Activated naive CD8-positive, alpha-beta T cell treated with anti-CD3 and anti-CD28 coated beads for 36 hours (primary cell): Measurements from ENCODE around the gene KRTAP10-11. TPM values are rescaled to one million over a fixed set of nuclear protein-coding genes. Genes with fewer than 3 reads are reported as not detected.
"Not testable (repeated sequence)": the region's sequence is repeated elsewhere in the genome, so short reads cannot be mapped to it uniquely, and the experiment has no call there.

Experiments
- DNase-seq: peaks from one replicate; pipeline ENCODE4 v3.0.0; 2021
- H3K27ac Mint-ChIP-seq: one replicate; pipeline ENCODE4 v1.8.0; 2022; ENCODE audit warnings: mild to moderate bottlenecking, moderate library complexity, mixed read lengths
- H3K27me3 Mint-ChIP-seq: one replicate; pipeline ENCODE4 v1.8.0; 2022; ENCODE audit warnings: mild to moderate bottlenecking, mixed read lengths
- H3K36me3 Mint-ChIP-seq: one replicate; pipeline ENCODE4 v1.8.0; 2021; ENCODE audit warnings: mild to moderate bottlenecking, mixed read lengths
- H3K4me1 Mint-ChIP-seq: one replicate; pipeline ENCODE4 v1.8.0; 2021; ENCODE audit warnings: mixed read lengths
- H3K4me3 Mint-ChIP-seq: one replicate; pipeline ENCODE4 v1.8.0; 2022; ENCODE audit warnings: mild to moderate bottlenecking, moderate library complexity, mixed read lengths
- H3K9me3 Mint-ChIP-seq: one replicate; pipeline ENCODE4 v1.8.0; 2022; ENCODE audit warnings: mixed read lengths
- total RNA-seq, 2 experiments: library from RNA; stranded (reverse); gene quantifications; one replicate each; pipeline ENCODE4 v1.2.3, GENCODE V29; 2021

Gene KRTAP10-11
- total RNA-seq, 2 experiments from 2014 or later: not detected

DNA sequence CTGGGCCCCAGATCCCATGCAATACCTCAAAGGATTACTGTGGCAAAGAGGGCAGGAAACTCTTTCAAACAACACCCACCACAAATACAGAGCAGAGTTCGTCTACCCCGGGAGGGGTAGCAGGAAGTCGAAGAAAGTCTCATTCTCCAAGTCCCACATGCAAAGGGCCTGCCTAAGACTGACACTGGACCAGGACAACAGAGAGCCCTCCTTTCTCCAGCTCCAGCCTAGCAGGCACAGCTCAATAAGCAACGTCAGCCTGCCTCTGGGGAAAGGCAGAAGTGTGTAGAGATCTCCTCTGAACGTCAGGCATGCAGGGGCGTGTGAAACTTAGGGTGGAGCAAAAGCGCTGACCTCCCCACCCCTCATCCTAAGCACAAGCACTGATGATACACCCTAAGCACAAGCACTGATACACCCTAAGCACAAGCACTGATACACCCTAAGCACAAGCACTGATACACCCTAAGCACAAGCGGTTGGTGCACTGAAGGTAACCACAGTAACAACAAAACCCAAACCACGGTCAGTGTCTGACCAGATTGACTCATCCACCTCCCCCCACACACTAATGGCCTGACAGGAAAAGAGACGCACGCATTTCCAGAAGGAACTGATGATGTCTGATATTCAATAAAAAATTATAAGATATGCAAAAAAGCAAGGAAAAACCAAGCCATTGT, 12.8 kb downstream of the KRTAP10-11 start:
- Mint-ChIP-seq H3K9me3 (peaks cover 44% of the 10 kb centered on the region), H3K36me3 (peaks cover 35% of the 10 kb centered on the region)
- no peak for DNase-seq

GRCh38 chr21:44661567-44661966, 15.4 kb downstream of the KRTAP10-11 start:
- not testable (repeated sequence) for H3K27me3 Mint-ChIP-seq, DNase-seq, H3K27ac Mint-ChIP-seq, H3K4me3 Mint-ChIP-seq
- Mint-ChIP-seq H3K4me1 (peaks cover 31% of the 10 kb centered on the region), H3K36me3 (peaks cover 21% of the 10 kb centered on the region), H3K9me3 (peaks cover 40% of the 10 kb centered on the region)

More for the DNA sequence above, 12.8 kb downstream of the KRTAP10-11 start:
- peaks cover 42% of the 10 kb centered on the region for H3K4me1 Mint-ChIP-seq
- H3K27me3 Mint-ChIP-seq: no peaks in the 10 kb centered on the region
- peak overlapping the region; percentile 1 for H3K4me3 Mint-ChIP-seq
- peak overlapping the region; percentile 87 for H3K27ac Mint-ChIP-seq

GRCh38 chr21:44664691-44665090, 18.5 kb downstream of the KRTAP10-11 start:
- no peaks in the 10 kb centered on the region for H3K27me3 Mint-ChIP-seq
- peaks cover 2% of the 10 kb centered on the region for H3K4me1 Mint-ChIP-seq
- DNase-seq: no peak
- no peak overlapping the region for H3K4me3 Mint-ChIP-seq
- H3K27ac Mint-ChIP-seq: no peak overlapping the region
- H3K36me3 Mint-ChIP-seq: no peaks in the 10 kb centered on the region
- H3K9me3 Mint-ChIP-seq: peaks cover 31% of the 10 kb centered on the region

DNA sequence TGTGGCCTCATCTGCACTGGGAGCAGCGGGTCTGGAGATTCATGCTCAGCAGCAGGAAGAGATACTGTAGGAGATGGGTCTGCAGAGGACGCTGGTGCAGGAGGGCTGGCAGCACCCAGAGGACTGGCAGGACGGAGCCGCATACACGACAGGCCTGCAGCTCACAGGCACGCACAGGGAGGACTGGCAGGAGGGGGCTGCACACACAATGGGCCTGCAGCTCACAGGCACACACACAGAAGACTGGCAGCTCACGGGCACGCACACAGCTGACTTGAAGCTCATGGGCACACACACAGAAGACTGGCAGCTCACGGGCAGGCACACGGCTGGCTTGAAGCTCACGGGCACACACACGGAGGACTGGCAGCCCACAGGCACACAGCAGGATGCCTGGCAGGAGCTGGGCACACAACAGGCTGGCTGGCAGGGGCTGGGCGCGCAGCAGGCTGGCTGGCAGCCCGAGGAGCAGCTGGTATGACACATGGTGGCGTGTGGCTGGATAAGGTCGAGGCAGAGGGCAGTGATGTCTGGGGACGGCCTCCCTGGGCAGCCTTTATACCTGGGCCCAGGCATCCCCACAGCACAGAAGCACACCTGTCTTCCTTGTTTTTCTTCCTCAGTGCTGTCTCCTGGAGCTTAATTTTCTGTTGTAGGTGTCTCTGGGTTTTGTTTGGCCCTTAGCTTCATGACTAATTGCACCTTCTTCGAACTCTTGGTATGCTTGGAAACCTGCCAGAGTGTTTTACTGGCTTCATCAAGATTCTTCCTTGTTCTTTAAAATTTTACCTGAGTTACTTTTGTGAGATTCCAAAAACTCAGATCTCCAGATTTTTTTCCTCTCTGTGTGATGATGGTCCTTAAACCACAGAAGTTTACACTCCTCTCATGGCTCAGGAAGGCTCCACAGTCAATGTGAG, 20.4 kb downstream of the KRTAP10-11 start, which contains the start of gene KRTAP12-2:
KRTAP12-2 (minus strand) TSS at position 527 of the 920 bp plus-strand sequence; CDS start at position 486, 41 bp downstream.
- H3K27me3 Mint-ChIP-seq: no peaks in the 10 kb centered on the region
- H3K27ac Mint-ChIP-seq: no peak within 1 kb of the TSS
- H3K4me1 Mint-ChIP-seq: no peaks in the 10 kb centered on the region
- H3K9me3 Mint-ChIP-seq: peaks cover 28% of the 10 kb centered on the region
- no peak for DNase-seq
- H3K4me3 Mint-ChIP-seq: no peak within 1 kb of the TSS
- H3K36me3 Mint-ChIP-seq: no peaks in the 10 kb centered on the region

GRCh38 chr21:44667612-44668011, 21.4 kb downstream of the KRTAP10-11 start:
- Mint-ChIP-seq H3K36me3 (peaks cover 2% of the 10 kb centered on the region), H3K9me3 (peaks cover 25% of the 10 kb centered on the region), H3K27me3 (no peaks in the 10 kb centered on the region), H3K4me1 (no peaks in the 10 kb centered on the region), H3K4me3 (no peak overlapping the region), H3K27ac (no peak overlapping the region)
- DNase-seq: no peak

DNA sequence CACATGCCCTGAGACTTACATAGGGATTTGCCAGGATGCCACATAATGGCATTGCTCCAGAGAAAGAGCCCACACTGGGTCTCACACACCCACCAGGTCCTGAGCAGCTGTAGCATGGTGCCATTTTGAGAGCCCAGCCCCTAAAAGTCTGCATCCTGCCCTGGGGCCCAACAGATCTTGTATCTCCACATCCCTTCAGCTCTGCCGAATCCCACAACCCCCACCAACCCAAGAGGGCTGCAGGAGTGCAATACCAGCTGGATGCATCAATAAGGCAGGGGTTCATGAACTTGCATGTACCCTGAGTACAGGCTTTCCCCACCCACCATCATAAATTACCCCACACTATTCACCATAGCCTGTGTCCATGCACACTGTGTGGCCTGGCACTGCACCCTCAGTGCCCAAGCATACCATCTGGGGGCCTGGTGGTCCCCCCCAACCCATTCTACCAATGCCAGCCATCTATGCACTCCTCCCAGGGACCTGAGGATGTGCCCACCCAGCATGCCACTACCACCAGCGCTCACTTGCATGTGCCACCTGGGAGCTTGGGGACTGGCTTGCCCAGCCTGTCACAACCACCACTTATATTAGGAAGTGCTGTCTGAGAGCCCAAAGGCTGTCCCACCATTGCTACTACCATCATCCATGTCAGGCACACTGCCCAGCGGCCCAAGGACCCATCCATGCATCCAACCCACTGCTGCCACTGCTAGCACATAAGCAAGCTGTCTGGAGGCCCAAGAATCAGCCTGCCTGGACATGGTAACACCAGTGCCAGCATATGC, 24.6 kb downstream of the KRTAP10-11 start:
- H3K36me3 Mint-ChIP-seq: peaks cover 2% of the 10 kb centered on the region
- no peak for DNase-seq
- no peak overlapping the region for H3K27ac Mint-ChIP-seq
- H3K4me3 Mint-ChIP-seq: no peak overlapping the region
- H3K27me3 Mint-ChIP-seq: no peaks in the 10 kb centered on the region
- H3K9me3 Mint-ChIP-seq: peaks cover 26% of the 10 kb centered on the region
- no peaks in the 10 kb centered on the region for H3K4me1 Mint-ChIP-seq

GRCh38 chr21:44671911-44672310, 25.7 kb downstream of the KRTAP10-11 start:
- Mint-ChIP-seq H3K9me3 (peaks cover 27% of the 10 kb centered on the region), H3K27me3 (no peaks in the 10 kb centered on the region), H3K4me3 (no peak overlapping the region), H3K27ac (no peak overlapping the region), H3K36me3 (peaks cover 2% of the 10 kb centered on the region), H3K4me1 (no peaks in the 10 kb centered on the region)
- no peak for DNase-seq

GRCh38 chr21:44677881-44678280, 31.7 kb downstream of the KRTAP10-11 start:
- Mint-ChIP-seq H3K9me3 (peaks cover 15% of the 10 kb centered on the region), H3K27ac (no peak overlapping the region), H3K27me3 (no peaks in the 10 kb centered on the region), H3K4me1 (no peaks in the 10 kb centered on the region), H3K4me3 (no peak overlapping the region), H3K36me3 (no peaks in the 10 kb centered on the region)
- no peak for DNase-seq

GRCh38 chr21:44681152-44681551, 34.9 kb downstream of the KRTAP10-11 start:
- H3K9me3 Mint-ChIP-seq: peaks cover 1% of the 10 kb centered on the region
- H3K36me3 Mint-ChIP-seq: no peaks in the 10 kb centered on the region
- H3K4me1 Mint-ChIP-seq: peaks cover 3% of the 10 kb centered on the region
- H3K27me3 Mint-ChIP-seq: no peaks in the 10 kb centered on the region
- no peak overlapping the region for H3K27ac Mint-ChIP-seq
- no peak for DNase-seq
- H3K4me3 Mint-ChIP-seq: no peak overlapping the region

- no peaks in the 10 kb centered on the region for H3K27me3 Mint-ChIP-seq
- H3K36me3 Mint-ChIP-seq: no peaks in the 10 kb centered on the region
- DNase-seq: no peak
- no peak within 1 kb of the TSS for H3K4me3 Mint-ChIP-seq
- H3K9me3 Mint-ChIP-seq: peaks cover 1% of the 10 kb centered on the region
- no peak within 1 kb of the TSS for H3K27ac Mint-ChIP-seq
- peaks cover 6% of the 10 kb centered on the region for H3K4me1 Mint-ChIP-seq
Observed at GRCh38 chr21:44681861-44682579, 35.8 kb downstream of the KRTAP10-11 start, which contains the start of gene KRTAP12-1. Gene KRTAP12-1 (minus strand): TSS chr21:44682163. CDS start chr21:44682123, 40 bp downstream.

DNA sequence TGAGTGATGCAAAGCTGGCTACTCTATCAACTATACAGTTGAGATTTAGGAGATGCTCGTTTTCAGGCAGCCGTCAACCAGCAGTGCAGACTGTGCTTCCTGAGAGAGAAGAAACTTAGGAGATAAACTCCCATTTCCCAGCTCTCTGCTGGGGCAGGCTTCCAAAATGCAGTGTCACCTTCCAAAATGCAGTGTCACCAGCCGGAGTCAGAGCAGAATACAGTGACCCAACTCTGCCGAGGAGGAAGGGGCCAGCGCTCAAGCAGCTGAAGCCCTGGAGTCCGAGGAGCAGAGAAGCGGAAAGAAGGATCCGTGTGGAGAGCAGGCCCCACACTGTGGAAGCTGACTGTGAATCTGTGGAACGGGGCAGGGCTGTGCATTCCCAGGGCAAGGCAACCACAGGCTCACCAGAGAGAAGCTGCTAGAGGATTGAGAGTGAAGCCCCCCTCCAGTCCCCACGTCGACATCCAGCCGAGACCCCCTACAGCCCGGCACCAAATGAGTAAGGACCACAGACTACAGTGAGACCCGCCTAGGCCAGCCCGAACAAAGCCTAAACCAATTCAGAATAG, 36.5 kb downstream of the KRTAP10-11 start:
- H3K4me3 Mint-ChIP-seq: no peak overlapping the region
- no peak for DNase-seq
- no peak overlapping the region for H3K27ac Mint-ChIP-seq
- H3K36me3 Mint-ChIP-seq: no peaks in the 10 kb centered on the region
- peaks cover 1% of the 10 kb centered on the region for H3K9me3 Mint-ChIP-seq
- H3K4me1 Mint-ChIP-seq: peaks cover 6% of the 10 kb centered on the region
- no peaks in the 10 kb centered on the region for H3K27me3 Mint-ChIP-seq

DNA sequence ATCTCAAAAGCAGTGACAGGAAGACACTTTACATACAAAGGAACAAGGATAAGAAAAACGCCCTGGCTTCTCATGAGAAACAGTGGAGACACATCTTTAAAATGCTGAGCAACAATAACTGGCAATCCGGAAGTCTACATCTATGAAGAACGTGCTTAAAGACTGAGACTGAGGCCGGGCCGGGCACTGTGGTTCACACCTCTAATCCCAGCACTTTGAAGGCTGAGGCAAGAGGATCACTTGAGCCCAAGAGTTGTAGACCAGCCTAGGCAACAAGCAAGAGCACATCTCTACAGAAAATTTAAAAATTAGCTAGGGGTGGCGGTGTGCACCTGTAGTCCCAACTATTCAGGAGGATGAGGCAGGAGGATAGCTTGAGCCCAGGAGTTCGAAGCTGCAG, 37.9 kb downstream of the KRTAP10-11 start:
- Mint-ChIP-seq H3K4me3 (no peak overlapping the region), H3K9me3 (peaks cover 1% of the 10 kb centered on the region), H3K27me3 (no peaks in the 10 kb centered on the region), H3K36me3 (no peaks in the 10 kb centered on the region), H3K27ac (no peak overlapping the region), H3K4me1 (peaks cover 6% of the 10 kb centered on the region)
- DNase-seq: no peak

DNA sequence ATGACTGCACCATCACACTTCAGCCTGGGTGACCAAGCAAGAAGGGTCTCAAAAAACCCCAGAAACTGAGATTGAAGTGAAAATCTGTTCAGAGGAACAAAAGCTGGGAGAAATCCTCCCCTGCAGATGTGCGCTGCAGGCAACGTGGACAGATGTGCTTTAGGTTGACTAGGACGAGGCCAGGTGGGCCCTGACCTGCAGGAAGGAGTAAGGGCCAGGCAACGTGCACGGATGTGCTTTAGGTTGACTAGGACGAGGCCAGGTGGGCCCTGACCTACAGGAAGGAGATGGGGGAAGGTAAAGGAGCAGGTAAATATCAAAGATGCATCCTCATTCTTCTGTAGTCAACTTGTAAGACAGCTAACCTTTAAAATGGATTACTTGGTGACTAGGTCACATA, 38.3 kb downstream of the KRTAP10-11 start:
- Mint-ChIP-seq H3K27me3 (no peaks in the 10 kb centered on the region), H3K27ac (no peak overlapping the region)

GRCh38 chr21:44685050-44685449, 38.8 kb downstream of the KRTAP10-11 start:
- H3K36me3 Mint-ChIP-seq, DNase-seq, H3K4me3 Mint-ChIP-seq, H3K9me3 Mint-ChIP-seq, H3K27me3 Mint-ChIP-seq, H3K27ac Mint-ChIP-seq, H3K4me1 Mint-ChIP-seq: not testable (repeated sequence)

More for the DNA sequence above, 38.3 kb downstream of the KRTAP10-11 start:
- peaks cover 6% of the 10 kb centered on the region for H3K4me1 Mint-ChIP-seq
- H3K9me3 Mint-ChIP-seq: peaks cover 1% of the 10 kb centered on the region
- H3K36me3 Mint-ChIP-seq: no peaks in the 10 kb centered on the region
- no peak overlapping the region for H3K4me3 Mint-ChIP-seq
- DNase-seq: no peak
